H1 (cell line): ENCODE results near the gene SLIT3. TPM values are rescaled to one million over a fixed set of nuclear protein-coding genes. Genes with fewer than 3 reads are reported as not detected.

Experiments
- GTF2F1 ChIP-seq: IDR thresholded peaks from 2 replicates; pipeline ENCODE4 v1.6.1; 2012; ENCODE audit warnings: low read depth, low read length, improper control_type of control experiment, borderline replicate concordance
- SAP30 ChIP-seq: fragments of 300-600 bp; sonication (generic); IDR thresholded peaks from 2 replicates; pipeline ENCODE4 v1.7.1; 2012; ENCODE audit warnings: low read length, moderate library complexity, mild to moderate bottlenecking, inconsistent platforms; ENCODE audit not compliant: insufficient read depth, insufficient replicate concordance
- SIX5 ChIP-seq: IDR thresholded peaks from 2 replicates; pipeline ENCODE4 v1.6.1; 2011; ENCODE audit warnings: mild to moderate bottlenecking, low read depth, low read length
- SUZ12 ChIP-seq: fragments of 200-600 bp; sonication (generic); IDR thresholded peaks from 2 replicates; pipeline ENCODE4 v1.6.1; 2012; ENCODE audit warnings: mild to moderate bottlenecking, inconsistent platforms, low read length, moderate library complexity, mixed read lengths
- polyA plus RNA-seq, 7 experiments: library from polyadenylated mRNA; depleted of rRNA in 3 of 7; stranded (reverse) in 5 of 7; unstranded in 2 of 7; fragments of >200 nt in 5 of 7; fragments of 200-250 nt in 2 of 7; gene quantifications; 1 replicate in 5 of 7; 2 replicates in 1 of 7; 4 replicates in 1 of 7; pipeline versions ENCODE4 v1.2.1 to v1.2.3, GENCODE V29; 2011 to 2013; ENCODE audit warnings: missing spikeins in 2 of 7, mixed read lengths in 2 of 7
- total RNA-seq: library from RNA; stranded (reverse); fragmentation: NEBNext Ultra II Directional; extraction: Animal tissue kit (Norgen Biotek cat#: 25700); gene quantifications from 2 replicates; pipeline ENCODE4 v1.2.1, GENCODE V29; 2021

The SLIT3 gene
- total and polyA plus RNA-seq, 2 of the 8 experiments (the other 6 are each of a cell fraction or from before 2014, with no cell fraction given) = 1.1 to 1.2 TPM

GRCh38 chr5:168925160-168925559 is 375.8 kb downstream of the SLIT3 start (continued):
- TF ChIP-seq GTF2F1 (no peak), SUZ12 (no peak), SIX5 (no peak), SAP30 (no peak)
